NCI-H2227 treated with DMSO at 0.1 percent for 48 hours (cell line): ENCODE measurements around the gene PCDHGB4.
"Not testable (repeated sequence)": the region's sequence is repeated elsewhere in the genome, so short reads cannot be mapped to it uniquely, and the experiment has no call there.

Experiments
- DNase-seq: peaks from one replicate; lab custom pipeline; 2025; lab: John Stamatoyannopoulos, UW

PCDHGB4 gene

GRCh38 chr5:141430332-141431113 lies 43.0 kb downstream of the PCDHGB4 start, which contains the start of gene PCDHGA12:
Gene PCDHGA12 (plus strand): TSS chr5:141430507. CDS start chr5:141430760, 253 bp downstream.
- no peak for DNase-seq

- no peak for DNase-seq
These were observed 43.8 kb downstream of the PCDHGB4 start for GRCh38 chr5:141431286-141431685.

- DNase-seq: not testable (repeated sequence)
These were observed 44.8 kb downstream of the PCDHGB4 start for GRCh38 chr5:141432308-141432707.

- DNase-seq: not testable (repeated sequence)
These were observed 45.2 kb downstream of the PCDHGB4 start for GRCh38 chr5:141432726-141433125.

- DNase-seq: no peak
These were observed 46.5 kb downstream of the PCDHGB4 start for GRCh38 chr5:141434006-141434405.

GRCh38 chr5:141437221-141437620 lies 49.7 kb downstream of the PCDHGB4 start:
- no peak for DNase-seq

GRCh38 chr5:141439411-141440141 lies 52.1 kb downstream of the PCDHGB4 start:
- DNase-seq: no peak
